ENCODE data around the gene LCK. TPM values are rescaled to one million over a fixed set of nuclear protein-coding genes. Genes with fewer than 3 reads are reported as not detected.
A peak's percentile ranks its signal among the peaks of the same experiment; 100 is the strongest.

Gene LCK
- polyA plus RNA-seq = 1 to 10 TPM; 1.0 to 3.3 (median 1.8) TPM

DNA sequence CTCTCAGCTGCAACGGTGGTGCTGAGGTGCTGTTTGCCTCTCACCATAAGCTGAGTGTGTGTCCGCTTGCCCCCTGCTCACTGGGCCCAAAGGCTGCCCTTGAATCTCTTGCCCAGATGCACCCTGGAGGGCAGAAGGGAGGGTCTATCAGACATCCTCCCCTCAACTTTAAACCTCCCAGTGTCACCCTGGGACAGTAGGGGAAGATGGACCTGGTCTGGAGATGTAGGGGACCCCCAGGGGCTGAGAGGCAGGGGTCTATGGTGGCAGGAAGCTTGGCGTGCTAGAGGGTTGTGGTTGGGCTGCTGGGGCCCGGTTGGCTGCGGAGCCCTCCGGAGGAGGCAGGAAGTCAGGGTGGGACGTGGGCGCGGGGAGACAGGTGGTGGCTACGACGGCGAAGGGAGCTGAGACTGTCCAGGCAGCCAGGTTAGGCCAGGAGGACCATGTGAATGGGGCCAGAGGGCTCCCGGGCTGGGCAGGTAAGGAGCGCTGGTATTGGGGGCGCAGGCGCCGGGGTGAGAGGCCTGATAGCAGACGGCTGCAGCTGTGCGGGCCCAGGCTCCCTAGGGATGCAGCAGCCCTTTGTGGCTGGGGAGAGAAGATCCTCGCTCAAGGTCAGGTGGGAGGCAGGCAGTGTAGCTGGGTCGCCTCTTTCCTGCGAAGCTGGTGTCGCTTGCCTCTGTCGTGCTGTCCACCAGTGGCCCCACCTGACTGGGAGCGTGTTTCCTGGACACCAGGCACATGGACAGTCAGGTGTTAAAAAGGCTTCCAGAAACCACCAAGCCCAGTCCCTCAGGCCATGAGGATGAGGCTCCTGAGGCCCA, at the start of gene LCK:
Gene LCK (plus strand): TSS at position 373 of the 824 bp plus-strand sequence. CDS start 23,065 bp downstream, outside the sequence.
- H3K27ac ChIP-seq (ENCODE audit: low read depth, low read length) = no peak within 1 kb of the TSS
- 67 to 74% (median 71%) methylated on average over 24 to 25 of the region's 25 CpGs for WGBS, 3 donors

DNA sequence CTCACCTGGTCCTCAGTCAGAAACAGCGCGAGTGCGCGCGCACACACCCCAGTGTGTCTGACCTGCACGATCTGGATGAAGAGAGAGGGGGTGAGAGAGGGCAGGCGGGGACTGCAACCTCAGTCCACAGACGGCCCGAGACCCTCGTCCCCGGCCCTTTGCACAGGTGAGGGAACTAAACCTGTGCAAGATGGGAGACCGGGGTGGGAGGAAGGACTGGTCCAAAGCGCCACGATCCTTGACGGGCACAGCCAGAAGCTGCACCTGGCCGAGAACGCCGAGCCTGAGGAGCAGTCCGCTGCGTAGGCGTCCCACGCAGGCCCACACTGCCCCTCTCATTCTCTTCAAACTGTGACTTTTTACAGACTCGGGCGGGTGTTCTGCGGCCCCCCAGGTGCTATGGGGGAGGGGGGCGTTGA, 46.1 kb upstream of the LCK start:
- 24 to 54% (median 39%) methylated on average over 26 of the region's 26 CpGs for WGBS, 3 donors
- no peak overlapping the region for H3K27ac ChIP-seq (ENCODE audit: low read depth, low read length)

DNA sequence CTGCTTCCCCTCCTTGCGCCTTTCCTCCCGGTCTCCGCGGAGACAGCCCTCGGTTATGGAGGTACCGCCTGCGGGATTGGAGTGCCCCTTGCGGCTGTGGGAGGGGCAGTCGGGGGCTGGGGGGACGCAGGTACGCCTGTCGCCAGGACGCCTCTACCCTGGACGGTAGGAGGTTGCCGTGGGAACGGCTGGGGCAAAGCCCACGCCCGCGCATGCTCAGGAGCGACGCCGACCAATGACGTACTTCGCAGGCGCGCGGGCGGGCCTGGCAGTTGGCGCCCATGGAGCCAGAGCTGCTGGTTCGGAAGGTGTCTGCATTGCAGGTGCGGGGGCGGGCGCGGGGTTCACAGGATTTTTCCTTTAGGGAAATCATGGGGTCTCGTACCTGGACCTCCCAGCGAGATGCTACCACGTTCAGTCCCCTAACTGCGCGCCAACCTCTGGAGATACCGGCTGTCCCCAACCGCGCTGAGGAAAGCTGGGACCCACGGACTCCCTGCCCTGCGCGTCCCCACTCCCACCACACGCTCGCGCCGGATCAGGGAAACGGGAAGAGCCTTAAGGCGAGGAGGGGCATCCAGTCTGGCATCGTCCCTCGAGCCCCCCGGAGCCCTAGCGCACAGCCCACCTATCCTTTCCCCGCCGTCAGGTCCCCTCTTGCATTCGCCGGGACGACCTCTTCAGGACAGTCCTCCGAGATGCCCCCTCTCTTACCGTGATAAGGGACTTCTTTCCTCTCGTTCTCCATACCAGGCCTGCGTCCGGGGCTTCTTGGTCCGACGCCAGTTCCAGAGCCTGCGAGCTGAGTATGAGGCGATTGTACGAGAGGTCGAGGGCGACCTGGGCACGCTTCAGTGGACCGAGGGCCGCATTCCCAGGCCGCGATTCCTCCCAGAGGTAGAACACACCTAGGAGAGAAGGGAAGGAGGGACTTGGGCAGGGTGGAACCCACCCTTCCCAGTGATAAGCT, 45.4 kb upstream of the LCK start, which contains the start of gene IQCC:
Gene IQCC (plus strand): TSS at position 271 of the 970 bp plus-strand sequence. CDS start 11 bp downstream, at position 282.
- 1 to 3% (median 3%) methylated on average over 67 to 77 of the region's 77 CpGs for WGBS, 3 donors
- no peak within 1 kb of the TSS for H3K27ac ChIP-seq (ENCODE audit: low read depth, low read length)

DNA sequence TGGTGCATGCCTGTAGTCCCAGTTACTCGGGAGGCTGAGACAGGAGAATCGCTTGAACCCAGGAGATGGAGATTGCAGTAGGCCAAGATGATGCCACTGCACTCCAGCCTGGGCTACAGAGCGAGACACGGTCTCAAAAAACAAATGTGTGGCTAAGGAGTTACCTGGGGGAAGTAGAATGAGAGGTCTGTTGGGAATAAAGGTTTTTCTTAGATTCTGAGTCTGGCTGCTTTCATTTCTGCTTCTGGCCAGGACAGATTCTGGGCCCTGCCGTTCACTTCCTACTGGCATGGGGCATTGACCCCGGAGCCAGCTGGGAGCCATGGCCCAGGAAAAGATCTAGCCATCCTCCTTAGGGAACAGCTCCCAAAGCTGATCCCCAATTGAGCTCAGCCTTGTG, 42.6 kb upstream of the LCK start:
- no peak overlapping the region for H3K27ac ChIP-seq (ENCODE audit: low read depth, low read length)
- WGBS, 3 donors = 86 to 90% (median 88%) methylated on average over 6 of the region's 6 CpGs

DNA sequence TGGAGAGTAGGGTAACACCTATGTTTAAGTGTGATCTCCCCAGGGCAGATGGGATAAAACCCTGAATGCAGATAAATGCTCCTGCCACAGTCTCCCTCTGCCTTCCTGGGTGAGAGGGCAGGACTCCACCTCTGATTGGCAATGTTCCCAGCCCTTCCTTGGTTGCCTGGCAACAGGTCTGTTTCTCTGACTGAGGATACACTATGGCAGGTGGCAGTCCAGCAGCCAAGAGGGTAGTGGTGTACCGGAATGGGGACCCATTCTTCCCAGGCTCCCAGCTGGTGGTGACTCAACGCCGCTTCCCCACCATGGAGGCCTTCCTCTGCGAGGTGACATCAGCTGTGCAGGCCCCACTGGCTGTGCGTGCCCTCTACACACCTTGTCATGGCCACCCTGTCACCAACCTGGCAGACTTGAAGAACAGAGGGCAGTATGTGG, 42.2 kb upstream of the LCK start, which contains the start of gene DCDC2B:
Gene DCDC2B (plus strand): TSS at position 199 of the 438 bp plus-strand sequence. CDS start 5 bp downstream, at position 204.
- WGBS, 3 donors = 61 to 78% (median 74%) methylated on average over 5 of the region's 5 CpGs
- no peak within 1 kb of the TSS for H3K27ac ChIP-seq (ENCODE audit: low read depth, low read length)

DNA sequence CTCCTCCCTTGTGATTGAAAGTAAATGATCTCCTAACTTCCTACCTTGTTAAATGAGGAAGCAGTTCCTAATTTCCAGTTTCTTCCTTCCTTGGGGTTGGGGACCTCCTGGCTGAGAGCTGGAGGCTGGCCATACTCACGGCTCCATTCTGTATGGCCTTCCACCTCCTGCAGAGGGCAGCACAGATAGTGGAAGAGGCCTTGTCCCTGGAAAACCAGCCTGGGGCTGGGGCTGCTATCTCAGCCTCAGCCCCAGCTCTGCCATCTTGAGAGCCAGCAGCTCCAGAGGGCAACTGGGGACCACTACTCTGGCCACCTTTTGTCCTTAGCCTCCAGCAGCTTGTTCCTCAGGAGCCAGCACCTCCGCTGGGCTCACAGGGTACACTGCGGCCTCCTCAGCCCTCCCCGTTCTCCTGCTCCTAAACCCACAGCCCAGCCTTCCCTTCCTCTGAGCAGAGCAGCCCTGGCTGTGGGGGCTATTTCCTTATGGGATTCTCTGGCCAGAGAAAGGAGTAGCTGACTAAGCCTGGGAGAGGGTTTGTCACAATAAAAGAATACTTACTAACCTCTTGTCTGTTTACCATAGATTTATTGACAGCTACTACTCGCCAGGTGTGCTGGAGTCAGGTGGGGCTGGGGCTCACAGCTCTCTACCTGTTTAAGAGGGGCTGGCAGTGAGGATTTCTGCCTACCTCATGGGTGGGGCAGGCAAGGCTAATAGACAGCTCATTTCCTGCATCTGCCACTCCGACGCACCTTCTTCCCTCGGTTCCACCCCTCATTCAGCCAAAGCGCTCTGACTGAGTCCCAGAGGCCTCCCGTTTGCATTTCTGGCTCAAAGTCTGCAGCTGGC, 35.2 kb upstream of the LCK start:
- H3K27ac ChIP-seq (ENCODE audit: low read depth, low read length) = no peak overlapping the region
- WGBS, 3 donors = 75% methylated on average over 10 of the region's 10 CpGs

DNA sequence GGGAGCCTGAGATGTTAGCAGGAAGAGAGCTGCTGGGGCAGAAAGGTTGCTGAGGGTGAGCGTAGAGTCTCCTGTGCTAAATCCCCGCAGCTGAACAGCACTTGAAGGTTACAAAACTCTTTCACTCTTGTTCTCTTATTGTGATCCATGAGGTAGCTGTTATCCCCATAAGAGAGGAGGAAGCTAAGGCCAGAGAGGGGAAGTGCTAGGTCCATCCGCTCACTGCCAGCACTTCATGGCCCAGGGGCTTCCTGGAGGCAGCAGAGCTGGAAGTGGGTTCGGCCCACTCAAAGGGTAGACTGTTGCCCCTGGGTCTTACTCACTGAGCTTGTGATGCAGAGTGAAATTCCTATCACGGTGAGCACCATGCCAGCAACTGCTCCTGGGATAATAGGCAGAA, 34.5 kb upstream of the LCK start:
- H3K27ac ChIP-seq (ENCODE audit: low read depth, low read length) = no peak overlapping the region
- WGBS, 3 donors = 76 to 86% (median 79%) methylated on average over 5 of the region's 5 CpGs

DNA sequence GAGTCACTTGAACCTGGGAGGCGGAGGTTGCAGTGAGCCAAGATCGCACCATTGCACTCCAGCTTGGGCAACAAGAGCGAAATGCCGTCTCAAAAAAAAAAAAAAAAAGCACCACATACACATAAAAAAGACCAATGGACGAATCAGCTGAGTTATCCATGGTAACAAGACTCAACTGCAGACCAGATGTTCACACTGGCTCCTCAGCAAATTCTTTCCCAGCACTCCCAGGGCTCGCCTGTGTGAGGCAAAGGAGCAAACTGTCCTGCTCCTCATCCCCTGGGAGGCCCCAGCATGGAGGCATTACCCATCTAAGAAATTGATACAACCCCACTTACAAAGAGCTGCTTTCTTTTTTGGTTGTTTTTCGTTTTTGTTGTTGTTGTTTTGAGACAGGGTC, 32.0 kb upstream of the LCK start:
- WGBS, 3 donors = 82 to 87% (median 87%) methylated on average over 5 to 7 of the region's 7 CpGs
- H3K27ac ChIP-seq (ENCODE audit: low read depth, low read length) = no peak overlapping the region

DNA sequence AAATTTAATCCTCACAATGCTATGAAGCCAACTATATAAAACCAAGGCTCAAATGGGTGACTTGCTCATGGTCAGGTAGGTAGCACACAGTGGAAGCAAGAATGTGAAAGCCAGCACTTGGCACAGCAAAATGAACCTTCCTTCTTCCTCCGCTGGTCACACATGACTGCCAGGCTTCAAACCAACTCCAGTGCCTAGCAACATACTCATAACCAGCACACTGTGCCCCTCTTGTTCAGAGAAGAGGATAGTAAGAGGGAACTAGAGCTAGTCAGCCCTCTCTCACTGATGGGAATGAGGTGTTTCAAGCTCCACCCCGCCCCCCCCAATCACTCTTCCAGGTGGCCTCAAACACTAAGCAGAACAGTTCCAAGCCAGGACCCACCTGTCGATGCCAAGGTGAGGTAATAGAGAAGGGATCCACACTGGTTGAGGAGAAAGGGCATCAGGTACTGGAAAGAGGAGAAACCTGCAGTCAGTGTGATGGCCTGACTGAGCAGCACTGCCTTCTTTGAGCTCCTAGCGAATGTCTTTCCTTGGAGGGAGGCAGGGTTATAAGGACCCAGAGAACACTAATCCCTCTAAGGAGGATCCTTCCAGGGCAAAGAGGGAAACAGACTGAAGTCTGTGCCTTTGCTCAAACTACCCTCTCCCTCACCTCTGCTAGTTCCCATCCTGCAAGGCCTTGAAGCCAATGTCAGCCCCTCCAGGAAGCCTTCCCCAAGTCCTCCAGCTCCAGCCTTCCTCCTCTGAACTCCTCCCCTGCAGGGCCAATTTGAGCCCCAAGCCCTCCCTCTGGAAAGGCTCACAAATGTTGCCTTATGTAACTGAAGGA, 30.1 kb upstream of the LCK start:
- WGBS, 3 donors = 86 to 96% (median 91%) methylated on average over 4 of the region's 4 CpGs
- no peak overlapping the region for H3K27ac ChIP-seq (ENCODE audit: low read depth, low read length)

DNA sequence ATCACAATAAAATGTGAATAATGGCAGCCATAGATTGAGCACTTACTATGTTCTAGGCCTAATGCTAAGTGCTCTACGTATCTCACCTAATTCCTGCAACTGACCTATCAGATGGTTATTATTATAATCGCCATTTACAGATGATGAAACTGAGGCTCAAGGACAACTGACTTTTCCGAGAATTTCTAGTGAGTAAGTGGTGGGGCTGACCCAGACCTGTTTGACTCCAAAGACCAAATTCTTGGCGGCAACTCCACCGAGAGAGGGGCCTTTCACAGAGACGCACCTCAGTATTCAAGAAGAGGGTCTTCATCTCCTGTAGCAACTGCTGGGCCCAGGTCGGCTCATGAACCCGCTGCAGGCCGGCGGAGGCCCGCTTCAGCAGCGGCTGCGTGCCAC, 29.5 kb upstream of the LCK start:
- peak overlapping the region; percentile 45 for H3K27ac ChIP-seq (ENCODE audit: low read depth, low read length)

DNA sequence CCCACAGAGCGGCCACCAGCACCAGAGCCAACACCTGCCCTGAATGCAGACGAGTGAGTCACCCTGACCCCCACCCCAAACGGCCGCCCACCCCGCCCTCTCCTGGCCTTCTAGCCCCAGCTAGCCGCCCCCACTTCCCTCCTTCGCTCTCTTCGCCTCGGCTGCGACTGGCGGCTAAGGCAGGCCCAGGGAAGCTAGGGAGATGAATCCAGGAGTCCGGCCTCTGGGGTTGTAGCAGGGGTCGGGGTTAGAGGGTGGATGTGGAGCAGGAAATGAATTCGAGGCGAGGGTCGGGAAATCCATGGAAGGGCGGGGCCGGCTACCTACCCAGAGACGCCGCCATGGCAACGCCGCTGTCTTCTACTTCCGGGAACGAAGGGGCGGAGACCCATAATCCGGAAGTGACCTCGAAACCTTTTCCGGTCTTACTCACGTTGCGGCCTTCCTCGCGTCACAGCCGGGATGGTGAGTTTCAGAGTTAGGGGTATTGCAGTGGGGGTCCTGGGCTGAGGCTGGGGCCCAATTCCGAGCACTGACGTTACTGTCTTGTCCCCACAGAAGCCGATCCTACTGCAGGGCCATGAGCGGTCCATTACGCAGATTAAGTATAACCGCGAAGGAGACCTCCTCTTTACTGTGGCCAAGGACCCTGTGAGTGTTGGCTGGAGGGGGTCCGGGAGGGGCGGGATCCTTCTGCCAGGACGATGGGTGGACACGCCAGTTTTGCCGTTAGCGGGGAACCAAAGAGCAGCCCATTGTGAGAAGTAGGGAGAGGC, 28.9 kb upstream of the LCK start, which contains the start of the genes EIF3I and TMEM234:
Gene EIF3I (plus strand): TSS at position 428 of the 776 bp plus-strand sequence. CDS start 35 bp downstream, at position 463.
Gene TMEM234 (minus strand): TSS at position 374 of the 776 bp plus-strand sequence. CDS start 31 bp downstream, at position 343.
- peak within 1 kb of the TSS; percentile 71 for H3K27ac ChIP-seq (ENCODE audit: low read depth, low read length)
- WGBS, 3 donors = 0 to 1% (median 1%) methylated on average over 43 to 46 of the region's 46 CpGs

More for the DNA sequence above, 29.5 kb upstream of the LCK start:
- 7 to 12% (median 8%) methylated on average over 13 of the region's 13 CpGs for WGBS, 3 donors

DNA sequence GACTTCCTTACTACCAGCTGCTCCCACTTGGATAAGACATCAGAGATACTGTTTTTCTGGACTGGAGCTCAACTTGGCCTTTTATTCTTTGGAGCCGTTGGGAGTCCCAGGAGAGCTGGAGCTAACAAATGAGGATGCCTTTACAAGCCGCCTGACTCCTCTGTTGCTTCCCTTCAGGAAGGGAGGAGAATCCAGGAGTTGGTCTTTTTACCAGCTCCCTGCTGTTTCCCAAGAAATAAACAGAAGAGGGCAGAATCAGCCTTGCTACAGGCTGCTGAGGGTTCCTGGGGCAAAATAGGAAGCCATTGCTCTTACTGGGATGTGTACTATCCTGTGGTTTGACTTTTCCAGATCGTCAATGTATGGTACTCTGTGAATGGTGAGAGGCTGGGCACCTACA, 27.4 kb upstream of the LCK start:
- WGBS, 3 donors = 54 to 72% (median 59%) methylated on average over 3 of the region's 3 CpGs
- peak overlapping the region; percentile 51 for H3K27ac ChIP-seq (ENCODE audit: low read depth, low read length)

DNA sequence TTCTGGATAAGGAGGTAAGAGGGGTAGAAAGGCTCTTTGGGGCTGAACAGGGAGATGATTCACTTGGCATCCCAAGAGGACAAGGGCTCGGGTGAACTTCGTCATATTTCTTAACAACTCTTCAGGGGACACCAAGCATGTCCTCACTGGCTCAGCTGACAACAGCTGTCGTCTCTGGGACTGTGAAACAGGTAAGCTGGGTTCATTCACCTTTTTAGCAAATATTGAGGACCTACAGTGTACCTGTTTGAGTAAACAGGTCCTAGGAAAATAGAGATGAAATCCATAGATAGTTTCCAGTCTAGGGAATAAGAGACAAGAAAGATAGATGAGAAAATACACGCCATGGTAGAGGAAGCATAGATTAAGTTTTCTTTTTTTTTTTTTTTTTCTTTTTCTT, 26.8 kb upstream of the LCK start:
- 81 to 89% (median 83%) methylated on average over 4 of the region's 4 CpGs for WGBS, 3 donors
- H3K27ac ChIP-seq (ENCODE audit: low read depth, low read length) = no peak overlapping the region

DNA sequence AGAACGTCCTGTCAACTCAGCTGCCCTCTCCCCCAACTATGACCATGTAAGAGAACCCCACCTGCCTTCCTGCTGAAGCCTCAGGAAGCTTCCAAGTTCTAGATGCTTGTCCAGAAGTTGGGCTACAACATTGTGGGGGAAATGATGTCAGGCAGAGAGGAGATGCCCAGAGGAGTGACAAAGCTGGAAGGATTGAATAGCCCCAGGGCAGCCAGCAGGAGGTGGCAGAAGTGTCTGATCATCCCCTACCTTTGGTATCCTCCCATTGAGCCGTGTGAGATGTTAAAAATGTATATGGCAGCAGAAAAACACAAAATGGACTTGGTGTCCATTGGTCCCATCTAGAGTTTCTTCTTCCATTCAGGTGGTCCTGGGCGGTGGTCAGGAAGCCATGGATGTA, 22.3 kb upstream of the LCK start:
- H3K27ac ChIP-seq (ENCODE audit: low read depth, low read length) = no peak overlapping the region
- 72 to 85% (median 81%) methylated on average over 3 of the region's 3 CpGs for WGBS, 3 donors

DNA sequence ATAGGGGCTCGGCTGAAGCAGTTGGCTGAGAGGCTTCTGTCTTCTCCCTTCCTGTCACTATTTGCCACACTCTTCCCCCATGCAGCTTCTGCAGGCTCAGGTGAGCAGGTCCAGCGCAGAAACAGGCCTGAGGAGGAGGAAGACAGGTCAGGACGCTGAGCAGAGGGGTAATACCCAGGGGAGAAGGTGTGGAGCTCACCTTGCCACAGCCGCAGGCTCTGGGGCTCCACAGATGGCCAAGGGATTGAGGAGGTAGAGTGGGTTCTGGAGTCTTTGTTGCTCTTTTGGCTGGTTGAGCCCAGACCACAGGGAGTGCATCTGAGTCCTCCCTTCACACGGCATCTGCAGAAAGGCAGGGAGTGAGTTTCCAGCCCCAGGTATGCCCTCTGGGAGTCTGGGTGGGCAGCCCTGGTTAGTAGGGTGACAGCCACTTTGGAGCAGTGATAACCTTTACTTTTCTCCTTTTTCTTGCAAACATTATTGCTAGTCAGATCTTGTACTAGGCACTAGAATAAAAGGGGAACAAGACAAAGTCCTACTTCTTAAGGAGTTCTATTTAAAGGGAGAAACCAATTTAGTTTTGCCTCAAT, 19.1 kb upstream of the LCK start:
- no peak overlapping the region for H3K27ac ChIP-seq (ENCODE audit: low read depth, low read length)
- WGBS, 3 donors = 83% methylated on average over 5 of the region's 5 CpGs
